SW480 (cell line): ENCODE results near the gene KCNQ1.

Experiments
- DNase-seq: peaks from one replicate; pipeline ENCODE4 v3.0.0-alpha.2; 2016; ENCODE audit warnings: low spot score

Gene KCNQ1

GRCh38 chr11:2663915-2664314 is 219.1 kb downstream of the KCNQ1 start:
- no peak for DNase-seq

DNA sequence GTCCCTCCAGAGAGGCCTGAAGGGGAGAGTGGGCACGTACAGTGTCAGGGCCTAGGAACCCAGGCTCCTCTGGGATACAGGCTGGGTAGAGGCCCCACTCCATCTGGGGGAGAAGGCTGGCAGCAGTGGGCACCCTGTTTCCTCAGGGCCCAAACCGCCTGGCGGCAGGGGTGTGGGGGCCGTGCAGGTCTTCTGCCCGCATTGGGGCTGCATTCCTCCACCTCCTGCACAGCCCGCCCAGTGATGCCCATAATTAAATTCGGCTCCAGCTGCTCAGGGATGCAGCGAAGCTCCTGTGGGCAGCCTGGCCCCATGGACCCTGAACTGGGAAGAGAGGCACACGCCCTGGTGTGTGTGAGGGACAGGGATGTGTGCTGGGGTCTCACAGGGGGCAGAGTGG is 219.6 kb downstream of the KCNQ1 start:
- no peak for DNase-seq

GRCh38 chr11:2664791-2665525 is 220.2 kb downstream of the KCNQ1 start:
- no peak for DNase-seq

DNA sequence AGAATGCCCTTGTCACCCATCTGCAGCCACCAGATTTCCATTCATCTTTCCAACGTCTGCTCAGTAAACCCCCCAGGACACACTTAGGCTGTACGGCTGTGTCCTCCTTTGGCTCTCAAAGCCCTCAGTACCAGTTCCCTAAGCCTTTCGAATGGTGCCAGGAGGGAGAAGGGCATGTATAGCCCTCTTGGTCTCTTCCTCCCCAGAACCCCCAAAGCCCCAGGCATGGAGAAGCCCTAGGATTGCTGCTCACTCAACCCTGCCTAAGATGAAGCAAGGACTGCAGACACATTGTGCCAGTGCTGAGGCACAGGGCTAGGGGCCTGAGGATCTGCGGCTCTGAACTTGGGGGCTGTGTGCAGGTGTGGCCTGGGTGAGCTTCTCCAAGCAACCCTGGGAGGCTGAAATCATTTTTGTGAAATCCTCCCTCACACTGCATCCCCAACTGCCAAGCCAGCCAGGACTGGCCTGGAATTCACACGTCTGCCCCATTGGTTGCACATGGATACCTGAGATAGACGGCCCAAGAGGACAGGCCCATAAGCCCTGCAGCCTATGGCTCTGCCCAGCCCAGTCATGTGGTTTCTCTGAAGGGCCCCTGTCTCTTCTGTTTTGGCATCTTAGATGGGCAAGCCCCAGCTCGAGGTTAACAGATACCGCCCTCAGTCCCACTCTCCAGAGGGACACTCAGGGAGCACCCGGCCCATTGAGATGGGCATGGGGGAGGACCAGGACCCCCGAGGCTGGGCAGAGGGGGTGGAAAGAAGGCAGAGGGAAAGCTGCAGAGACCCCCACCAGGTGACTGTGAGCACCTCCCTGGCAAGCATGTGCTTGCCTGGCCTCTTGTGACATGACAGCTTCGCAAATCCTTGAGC is 221.0 kb downstream of the KCNQ1 start:
- no peak for DNase-seq

- DNase-seq: no peak
Observed at GRCh38 chr11:2666401-2666741, 221.6 kb downstream of the KCNQ1 start.

DNA sequence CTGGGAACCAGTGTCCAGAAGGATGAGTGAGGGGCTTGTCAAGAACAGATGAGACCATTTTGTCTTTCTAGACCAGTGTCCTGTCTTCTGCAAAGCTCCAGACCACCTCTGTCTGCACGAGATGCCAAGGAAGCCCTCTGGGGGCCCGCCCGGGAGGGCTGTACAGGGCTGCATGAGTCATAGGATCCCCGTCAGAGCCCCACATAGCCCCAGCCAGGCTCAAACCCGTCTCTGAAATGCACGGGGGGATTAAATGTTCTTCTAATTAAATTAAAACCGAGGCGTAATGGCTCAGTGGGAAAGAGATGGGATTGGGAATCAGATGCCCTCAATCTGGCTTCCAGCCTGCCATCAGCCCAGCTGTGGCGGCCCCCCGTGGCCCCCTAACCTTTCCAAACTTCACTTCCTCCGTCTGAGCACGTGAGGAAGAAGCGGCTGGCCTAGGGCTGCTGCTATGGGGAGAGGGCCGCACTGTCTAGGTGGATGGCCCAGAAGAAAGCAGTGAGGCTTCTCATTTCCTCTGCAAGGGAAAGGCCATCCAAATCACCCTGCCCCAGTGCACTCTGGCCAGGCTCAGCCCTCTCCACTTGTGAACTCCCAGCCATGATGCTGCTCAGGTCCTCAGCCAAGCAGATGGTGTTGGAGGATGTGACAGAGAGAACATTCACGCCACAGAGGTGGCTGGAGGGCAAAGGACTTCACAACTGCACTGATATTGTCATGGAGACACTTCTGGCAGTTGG is 222.2 kb downstream of the KCNQ1 start:
- no peak for DNase-seq

DNA sequence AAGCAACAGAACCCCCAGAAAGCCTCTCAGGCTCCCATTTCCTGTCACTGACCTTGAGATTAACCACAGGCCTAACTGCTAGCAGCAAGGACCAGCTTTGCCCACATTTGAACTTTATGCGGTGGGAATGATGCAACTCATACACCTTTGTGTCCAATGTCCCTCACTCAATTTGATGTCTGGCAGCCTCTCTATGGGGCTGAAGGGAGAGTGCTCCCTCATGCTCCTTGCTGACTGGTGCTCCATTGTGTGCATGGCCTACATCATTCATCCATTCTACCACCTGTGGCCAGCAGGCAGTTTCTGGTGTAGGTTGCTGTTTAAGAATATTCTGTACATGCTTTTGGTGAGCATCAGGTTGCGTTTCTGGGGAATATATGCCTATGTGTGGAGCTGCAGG is 223.1 kb downstream of the KCNQ1 start:
- no peak for DNase-seq

DNA sequence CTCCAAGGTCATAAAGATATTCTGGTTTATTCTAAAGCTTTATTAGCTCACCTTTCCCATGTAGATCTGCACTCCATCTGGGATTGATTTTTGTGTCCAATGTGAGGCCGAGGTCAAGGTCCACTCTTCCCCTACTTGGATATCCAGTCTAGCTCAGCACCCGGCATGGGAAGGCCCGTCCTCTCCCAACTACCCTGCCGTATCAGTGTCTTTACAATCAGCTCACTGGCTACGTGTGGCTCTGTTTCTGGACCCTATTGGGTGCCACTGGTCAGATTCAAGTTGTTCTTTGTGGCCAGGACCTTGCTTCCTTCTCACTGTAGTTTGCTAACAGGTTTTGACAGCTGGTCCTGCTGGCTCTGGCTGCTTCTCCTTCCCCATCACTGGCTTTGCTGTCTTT is 224.1 kb downstream of the KCNQ1 start:
- DNase-seq: no peak

GRCh38 chr11:2669634-2670469 is 225.0 kb downstream of the KCNQ1 start:
- no peak for DNase-seq

DNA sequence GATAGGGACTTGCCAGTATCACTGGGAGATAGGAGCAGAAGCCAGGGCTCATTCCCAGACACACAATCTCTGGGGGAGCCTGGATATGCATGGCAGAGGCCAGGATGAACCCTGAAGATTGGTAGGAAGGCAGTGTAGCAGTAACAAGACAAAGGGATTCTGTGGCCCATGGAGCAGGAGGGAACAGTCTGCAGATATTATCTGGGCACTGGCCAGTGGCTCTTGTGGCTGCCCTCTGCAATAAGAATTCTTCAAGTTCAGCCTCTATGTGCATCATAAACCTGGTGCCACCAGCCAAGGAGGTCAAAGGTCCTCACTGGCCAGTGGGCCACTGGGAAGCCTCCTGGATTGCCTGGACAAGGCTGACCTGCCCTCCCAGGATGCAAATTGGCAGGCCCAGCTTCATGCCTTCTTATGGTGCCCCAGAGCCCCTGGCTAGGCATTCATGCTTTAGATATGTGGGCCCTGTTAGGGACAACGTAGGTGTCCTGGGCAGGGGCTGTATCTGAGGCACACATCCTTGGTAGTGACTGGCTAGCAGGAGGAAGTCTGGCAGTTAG is 225.8 kb downstream of the KCNQ1 start:
- no peak for DNase-seq

GRCh38 chr11:2671748-2672147 is 226.9 kb downstream of the KCNQ1 start:
- DNase-seq: no peak

DNA sequence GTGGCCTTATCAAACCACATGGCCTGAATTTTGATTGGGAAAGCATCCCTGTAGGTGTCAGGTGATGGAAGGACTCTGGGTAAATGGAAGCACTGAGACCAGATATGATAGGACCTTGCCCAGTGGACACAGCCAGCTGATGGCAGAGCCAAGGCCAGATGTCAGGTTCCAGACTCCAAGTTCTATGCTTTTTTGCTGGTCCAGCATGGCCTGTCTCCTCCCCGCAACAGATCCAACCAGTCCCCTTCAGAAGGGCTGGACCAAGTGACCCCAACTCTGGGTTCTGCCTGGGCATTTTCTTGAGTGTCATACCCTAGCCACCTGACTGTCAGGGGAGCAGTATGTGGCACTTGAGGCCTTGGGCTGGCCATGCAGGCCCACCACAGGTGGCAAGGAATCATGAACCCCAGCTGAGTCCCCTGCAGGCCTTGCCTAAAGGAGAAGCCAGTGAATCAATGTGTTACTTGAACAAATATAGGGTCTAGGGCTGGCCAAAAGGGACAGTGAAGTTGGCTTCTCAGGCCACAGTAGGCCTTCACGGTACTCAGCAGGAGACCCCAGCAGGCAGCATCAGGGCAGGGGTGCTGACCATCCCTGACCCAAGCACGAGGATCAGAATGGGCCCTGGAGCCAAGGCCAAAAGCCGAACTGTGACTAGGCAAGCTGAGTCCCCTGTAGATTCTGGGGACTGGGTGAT is 227.9 kb downstream of the KCNQ1 start:
- no peak for DNase-seq

DNA sequence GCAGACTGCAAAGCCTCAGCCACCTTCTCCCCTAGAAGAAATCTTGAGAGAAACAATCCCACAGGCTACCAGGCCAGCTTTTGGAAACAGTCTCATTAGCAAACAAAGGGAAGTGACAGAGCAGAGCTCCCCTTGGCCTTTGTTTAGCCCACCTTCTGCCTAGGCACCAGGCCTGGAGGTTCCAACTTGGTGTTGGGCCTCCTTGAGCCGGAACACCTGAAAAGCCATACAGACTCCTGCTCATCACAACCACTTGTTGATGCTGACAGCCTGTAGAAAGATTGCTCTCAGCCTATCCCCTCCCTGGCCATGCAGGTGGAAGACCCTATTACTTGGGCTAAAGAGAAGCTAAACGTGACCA is 228.4 kb downstream of the KCNQ1 start:
- no peak for DNase-seq

DNA sequence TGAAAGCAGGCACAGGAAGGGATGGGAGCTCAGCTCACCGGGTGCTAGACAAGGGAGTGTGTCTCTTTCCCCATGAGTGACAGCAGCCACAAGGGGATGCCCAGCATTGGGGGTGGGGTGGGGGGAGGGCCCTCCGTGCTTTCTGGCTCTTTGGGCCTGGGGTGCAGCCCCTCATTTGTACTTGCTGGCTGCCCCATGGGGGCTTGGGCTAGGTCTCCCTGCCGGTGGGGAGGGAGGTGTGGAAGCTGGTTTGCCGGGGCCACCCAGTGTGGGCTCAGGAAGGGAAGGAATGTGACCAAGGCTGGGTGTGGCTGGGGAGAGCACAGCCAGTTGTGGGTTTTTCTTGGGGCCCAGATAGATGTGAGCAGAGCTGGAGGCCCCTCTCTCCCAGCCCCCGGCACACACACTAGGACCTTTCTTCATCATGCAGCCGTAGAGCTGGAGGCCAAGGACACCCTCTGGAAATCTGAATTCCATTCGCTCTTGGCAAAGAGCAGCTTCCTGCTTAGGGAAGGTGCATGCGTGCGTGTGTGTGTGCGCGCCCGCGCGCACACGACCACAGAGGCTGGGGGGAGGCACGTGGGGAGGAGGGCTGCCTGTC is 229.2 kb downstream of the KCNQ1 start:
- no peak for DNase-seq

DNA sequence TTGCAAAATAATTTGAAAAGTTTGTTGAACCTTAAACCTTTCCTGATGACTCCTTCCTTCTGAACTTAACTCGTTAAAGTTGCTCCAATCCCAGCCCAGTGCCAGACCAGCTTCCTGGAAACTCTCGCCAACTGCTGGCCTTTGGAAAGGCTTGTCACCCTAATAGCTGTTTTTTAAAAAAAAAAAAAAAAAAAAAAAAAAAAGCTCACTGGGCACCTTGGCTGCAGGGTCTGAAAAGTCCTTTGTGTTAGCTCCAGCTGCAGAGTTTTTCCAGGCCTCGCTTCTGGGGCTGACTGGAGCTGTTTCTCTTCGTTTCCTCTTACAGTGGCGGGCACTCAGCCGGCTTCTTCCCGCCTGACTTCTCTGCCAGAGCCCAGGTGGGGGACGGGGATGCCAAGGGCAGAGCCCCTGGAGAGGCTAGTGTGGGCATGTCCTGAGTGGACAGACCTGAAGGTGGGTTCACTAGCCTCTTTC is 229.9 kb downstream of the KCNQ1 start:
- no peak for DNase-seq

DNA sequence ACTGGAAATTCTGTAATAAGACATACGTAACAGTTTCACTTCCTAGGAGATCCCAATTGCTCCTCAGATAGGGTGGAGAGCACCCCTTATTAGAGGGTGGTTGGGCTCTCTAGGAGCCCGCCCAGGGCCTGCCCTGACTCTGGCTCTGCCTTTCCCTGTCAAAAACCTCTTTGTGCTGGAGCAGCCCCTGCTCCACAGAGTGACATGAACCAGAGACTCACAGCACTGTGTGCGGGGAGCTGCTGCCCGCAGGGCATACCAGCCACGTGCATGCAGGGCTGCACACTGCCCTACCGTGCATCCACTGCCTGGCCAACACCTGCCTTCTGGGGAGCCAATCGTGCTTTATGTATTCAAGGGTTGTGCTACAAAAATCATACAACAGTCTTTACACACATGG is 230.7 kb downstream of the KCNQ1 start:
- DNase-seq: no peak

DNA sequence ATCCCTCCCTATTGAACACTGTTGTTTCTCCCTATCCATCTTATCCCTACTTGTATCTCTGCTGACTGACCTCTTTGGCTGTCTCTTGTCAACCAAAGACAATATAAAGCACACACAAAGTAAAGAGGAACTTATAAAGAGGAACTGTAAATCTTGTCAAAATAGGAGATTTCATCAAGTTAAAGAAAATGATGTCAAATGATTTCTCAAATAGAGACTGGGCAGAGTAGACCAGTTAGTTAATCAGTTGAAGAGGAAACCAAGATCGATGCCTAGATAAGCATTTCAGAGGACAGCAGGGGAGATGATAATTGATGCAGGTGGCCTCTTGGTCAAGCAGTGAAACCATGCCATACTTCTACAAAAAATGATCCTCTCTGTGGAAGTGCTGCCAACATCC is 232.3 kb downstream of the KCNQ1 start:
- no peak for DNase-seq

- no peak for DNase-seq
Observed at GRCh38 chr11:2678396-2678795, 233.6 kb downstream of the KCNQ1 start.

- no peak for DNase-seq
Observed at GRCh38 chr11:2679011-2679676, 234.3 kb downstream of the KCNQ1 start.
